Measurements from ENCODE around the gene TMEM63C.
"Not testable (repeated sequence)": the region's sequence is repeated elsewhere in the genome, so short reads cannot be mapped to it uniquely, and the experiment has no call there.

- TF ChIP-seq POLR2A (IDR thresholded peaks at IDR 0.05; ENCODE audit: low read length); GATA1 (IDR thresholded peaks at IDR 0.05; ENCODE audit: low read depth, low read length): not testable (repeated sequence)
Observed at GRCh38 chr14:77173911-77174617, 7.5 kb upstream of the TMEM63C start.
